Osteocyte (in vitro differentiated cells): Measurements from ENCODE around the gene PDGFRB. TPM values are rescaled to one million over a fixed set of nuclear protein-coding genes. Genes with fewer than 3 reads are reported as not detected.

Experiments used
- DNase-seq: peaks from one replicate; pipeline ENCODE4 v3.0.0; 2021; ENCODE audit warnings: mixed read lengths; ENCODE audit not compliant: unreplicated experiment; ENCODE audit errors: extremely low spot score
- H3K27ac Mint-ChIP-seq: one replicate; pipeline ENCODE4 v1.8.0; 2021; ENCODE audit warnings: mild to moderate bottlenecking, mixed read lengths; ENCODE audit not compliant: unreplicated experiment
- H3K27me3 Mint-ChIP-seq: one replicate; pipeline ENCODE4 v1.8.0; 2021; ENCODE audit warnings: mixed read lengths; ENCODE audit not compliant: unreplicated experiment
- H3K36me3 Mint-ChIP-seq: one replicate; pipeline ENCODE4 v1.8.0; 2021; ENCODE audit warnings: mixed read lengths; ENCODE audit not compliant: unreplicated experiment
- H3K4me1 Mint-ChIP-seq: one replicate; pipeline ENCODE4 v1.8.0; 2021; ENCODE audit warnings: mixed read lengths; ENCODE audit not compliant: unreplicated experiment
- H3K4me3 Mint-ChIP-seq: one replicate; pipeline ENCODE4 v1.8.0; 2021; ENCODE audit warnings: mild to moderate bottlenecking, moderate library complexity, mixed read lengths; ENCODE audit not compliant: unreplicated experiment
- H3K9me3 Mint-ChIP-seq: one replicate; pipeline ENCODE4 v1.8.0; 2021; ENCODE audit warnings: mixed read lengths; ENCODE audit not compliant: unreplicated experiment
- CTCF ChIP-seq: fragments of 200-600 bp; sonication (generic); IDR thresholded peaks from 2 replicates; pipeline ENCODE4 v1.5.0; 2021; ENCODE audit warnings: antibody characterized with exemption, mild to moderate bottlenecking, moderate library complexity
- total RNA-seq: library from RNA; stranded (reverse); gene quantifications from 2 replicates; pipeline ENCODE4 v1.2.1, GENCODE V29; 2021

Gene PDGFRB
- total RNA-seq, 1 donor from 2014 or later = 1,093 TPM

- Mint-ChIP-seq H3K4me1 (peaks cover 70% of the 10 kb centered on the region), H3K36me3 (peaks cover 36% of the 10 kb centered on the region), H3K27ac (peak overlapping the region; percentile 94), H3K27me3 (no peaks in the 10 kb centered on the region), H3K9me3 (no peaks in the 10 kb centered on the region), H3K4me3 (peak overlapping the region; percentile 99)
- DNase-seq = no peak
- TF ChIP-seq CTCF = no peak
These were observed 2.8 kb downstream of the PDGFRB start for GRCh38 chr5:150152636-150153462.

- TF ChIP-seq CTCF = no peak
- H3K27me3 Mint-ChIP-seq = no peaks in the 10 kb centered on the region
- H3K36me3 Mint-ChIP-seq = peaks cover 50% of the 10 kb centered on the region
- H3K9me3 Mint-ChIP-seq = no peaks in the 10 kb centered on the region
- H3K4me1 Mint-ChIP-seq = peaks cover 77% of the 10 kb centered on the region
- peak overlapping the region; percentile 72 for H3K27ac Mint-ChIP-seq
- H3K4me3 Mint-ChIP-seq = peak overlapping the region; percentile 48
- no peak for DNase-seq
These were observed 6.0 kb downstream of the PDGFRB start for GRCh38 chr5:150149618-150150017.

GRCh38 chr5:150148117-150148927 is 7.3 kb downstream of the PDGFRB start:
- no peak for DNase-seq
- Mint-ChIP-seq H3K4me3 (peak overlapping the region; percentile 63), H3K9me3 (no peaks in the 10 kb centered on the region), H3K4me1 (peaks cover 86% of the 10 kb centered on the region), H3K27me3 (no peaks in the 10 kb centered on the region), H3K27ac (peak overlapping the region; percentile 77), H3K36me3 (peaks cover 40% of the 10 kb centered on the region)
- no peak for TF ChIP-seq CTCF

GRCh38 chr5:150147670-150148069 is 8.0 kb downstream of the PDGFRB start:
- no peak for TF ChIP-seq CTCF
- Mint-ChIP-seq H3K27me3 (no peaks in the 10 kb centered on the region), H3K9me3 (no peaks in the 10 kb centered on the region), H3K36me3 (peaks cover 39% of the 10 kb centered on the region), H3K4me1 (peaks cover 92% of the 10 kb centered on the region), H3K4me3 (peak overlapping the region; percentile 63), H3K27ac (peak overlapping the region; percentile 77)
- no peak for DNase-seq
